HG02571 (cell line): ENCODE results near the gene PITPNM3.

Experiments used
- ATAC-seq: cut with Tn5 transposase; IDR thresholded peaks from one replicate; pipeline ENCODE4 v1.9.1; 2021; ENCODE audit warnings: mild to moderate bottlenecking, moderate library complexity; ENCODE audit not compliant: unreplicated experiment

Gene PITPNM3

GRCh38 chr17:6449307-6449706 is 107.0 kb downstream of the PITPNM3 start:
- ATAC-seq: no peak

DNA sequence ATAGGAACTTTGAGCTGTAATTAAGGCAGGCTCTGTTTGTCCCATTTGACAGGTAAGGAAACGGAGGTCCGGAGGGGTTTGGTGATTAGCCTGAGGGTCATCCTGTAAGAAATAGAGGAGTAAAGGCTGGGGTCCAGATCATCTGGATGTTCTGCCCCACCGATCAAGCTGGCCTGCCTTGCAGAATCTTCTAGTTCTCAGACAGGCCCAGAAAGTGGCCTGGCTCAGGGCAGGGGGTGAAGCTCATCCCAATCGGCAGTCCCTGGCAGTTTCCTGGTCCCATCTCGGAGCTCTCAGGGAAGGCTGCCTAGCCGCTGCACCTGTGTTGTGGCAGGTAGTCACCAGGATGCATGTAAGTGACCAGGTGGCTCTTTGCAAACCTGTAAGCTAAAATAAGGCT is 107.9 kb downstream of the PITPNM3 start:
- ATAC-seq: no peak

DNA sequence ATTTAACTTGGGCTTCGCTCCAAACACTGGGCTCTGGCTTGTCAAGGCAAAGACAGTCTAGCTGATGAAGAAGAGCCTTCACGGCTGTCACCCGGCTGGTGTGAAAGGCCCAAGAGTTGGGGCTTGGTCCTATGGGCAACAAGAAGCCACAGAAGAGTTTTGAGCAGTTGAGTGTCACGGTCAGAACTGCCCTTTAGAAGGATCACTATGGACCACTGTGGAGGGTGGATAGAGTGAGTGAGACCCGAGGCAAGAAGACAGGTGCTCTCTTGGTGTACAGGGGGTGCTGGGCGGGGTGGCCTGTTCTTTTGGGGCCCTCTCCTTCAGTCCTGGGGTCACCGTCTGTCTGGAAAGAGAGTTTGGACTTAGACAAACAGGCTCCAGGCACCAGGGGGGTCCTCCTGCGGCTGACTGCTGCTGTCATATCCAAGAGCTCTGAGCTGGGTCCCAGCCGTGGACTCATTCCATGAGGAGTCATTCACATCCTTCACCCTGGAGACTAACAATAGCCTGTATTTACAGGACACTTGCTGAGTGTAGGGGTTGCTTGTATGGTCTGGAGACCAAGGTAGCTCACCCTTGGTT is 109.7 kb downstream of the PITPNM3 start:
- no peak for ATAC-seq

- ATAC-seq: no peak
Measured at GRCh38 chr17:6444571-6445335, 111.6 kb downstream of the PITPNM3 start.

- ATAC-seq: peak; percentile 77
Measured at GRCh38 chr17:6443692-6444570, 112.4 kb downstream of the PITPNM3 start, which contains the start of gene PIMREG. Gene PIMREG, plus strand, starts transcription at chr17:6444455. Its CDS starts 656 bp downstream, at chr17:6445111.

- no peak for ATAC-seq
Measured at GRCh38 chr17:6442775-6443174, 113.6 kb downstream of the PITPNM3 start.

DNA sequence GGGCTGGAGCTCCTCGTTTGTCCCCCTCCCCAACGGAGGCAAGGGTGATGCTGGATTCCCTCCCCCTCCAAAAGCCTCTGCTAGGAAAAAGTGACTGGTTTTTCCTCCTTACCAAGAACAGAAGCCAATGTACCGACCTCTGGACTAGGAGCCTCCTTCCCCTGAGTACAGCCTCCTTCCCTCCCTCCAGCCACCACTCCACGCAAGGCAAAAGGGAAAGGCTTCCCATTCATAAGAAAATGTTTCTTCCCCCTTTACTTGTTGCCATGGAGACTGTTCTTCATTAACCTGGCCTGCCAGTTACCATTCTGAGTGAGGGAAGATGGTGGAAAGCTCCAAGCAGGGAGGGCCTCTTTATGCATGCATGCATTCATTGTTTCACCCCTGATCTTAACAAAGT is 116.4 kb downstream of the PITPNM3 start:
- ATAC-seq: no peak

DNA sequence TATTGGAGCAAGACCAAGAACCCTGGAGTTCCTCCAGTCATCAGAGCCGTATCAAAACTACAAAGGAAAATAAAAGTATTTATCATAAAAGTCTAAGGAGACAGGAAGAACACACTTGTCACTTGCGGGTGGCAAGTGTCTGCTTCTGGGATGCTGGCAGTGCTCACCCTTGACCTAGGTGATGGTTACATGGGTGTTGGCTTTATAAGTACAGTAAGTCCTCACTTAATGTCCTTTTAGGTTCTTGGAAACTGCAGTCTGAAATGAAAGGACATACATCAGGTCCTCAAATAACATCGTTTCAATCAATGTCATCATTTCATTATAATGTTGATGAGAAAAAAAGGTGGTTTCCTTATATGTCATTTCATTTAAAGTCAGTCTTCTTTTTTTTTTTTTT is 118.4 kb downstream of the PITPNM3 start:
- no peak for ATAC-seq

GRCh38 chr17:6437466-6437865 is 118.9 kb downstream of the PITPNM3 start:
- no peak for ATAC-seq

DNA sequence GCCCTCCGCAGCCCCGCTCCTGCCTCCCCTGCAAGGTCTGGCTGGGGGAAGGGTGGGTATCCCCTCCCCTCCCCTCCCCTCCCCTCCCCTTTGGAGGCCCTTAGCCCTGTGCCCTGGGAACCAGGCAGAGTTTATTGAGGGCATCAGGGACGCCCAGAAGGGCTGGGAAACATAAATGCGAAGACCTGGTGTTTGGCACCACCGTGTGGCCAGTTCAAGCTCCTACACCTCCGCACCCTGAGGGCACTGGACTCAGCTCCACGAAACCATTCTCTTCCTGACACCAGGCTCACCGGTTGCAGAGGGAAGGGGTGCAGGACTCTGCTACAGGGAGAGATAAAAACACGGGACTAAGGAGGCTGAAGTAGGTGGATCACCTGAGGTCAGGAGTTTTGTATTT is 120.4 kb downstream of the PITPNM3 start:
- no peak for ATAC-seq

GRCh38 chr17:6435051-6435450 is 121.3 kb downstream of the PITPNM3 start, which contains the start of gene AIPL1:
Gene AIPL1, minus strand, starts transcription at chr17:6435121. Its CDS starts 17 bp downstream, at chr17:6435104.
- no peak for ATAC-seq

DNA sequence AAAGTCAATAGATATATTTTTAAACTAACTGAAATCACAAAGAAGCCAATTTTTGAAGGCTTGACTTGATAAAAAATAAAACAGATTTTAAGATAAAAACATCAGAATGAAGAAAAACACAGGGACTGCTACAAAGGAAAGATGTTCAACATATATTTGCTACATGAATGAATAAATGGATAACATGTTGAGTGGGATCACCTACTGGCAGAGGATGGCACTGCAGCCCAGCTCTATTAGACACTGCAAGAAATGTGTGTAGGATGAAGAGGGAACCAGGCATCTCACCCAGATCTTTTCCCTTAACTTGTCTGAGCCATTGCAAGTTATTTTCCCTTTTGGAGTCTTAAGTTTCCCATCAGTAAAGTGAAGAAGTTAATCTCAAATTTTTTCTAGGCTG is 125.6 kb downstream of the PITPNM3 start:
- ATAC-seq: no peak

GRCh38 chr17:6429266-6429665 is 127.1 kb downstream of the PITPNM3 start:
- no peak for ATAC-seq

DNA sequence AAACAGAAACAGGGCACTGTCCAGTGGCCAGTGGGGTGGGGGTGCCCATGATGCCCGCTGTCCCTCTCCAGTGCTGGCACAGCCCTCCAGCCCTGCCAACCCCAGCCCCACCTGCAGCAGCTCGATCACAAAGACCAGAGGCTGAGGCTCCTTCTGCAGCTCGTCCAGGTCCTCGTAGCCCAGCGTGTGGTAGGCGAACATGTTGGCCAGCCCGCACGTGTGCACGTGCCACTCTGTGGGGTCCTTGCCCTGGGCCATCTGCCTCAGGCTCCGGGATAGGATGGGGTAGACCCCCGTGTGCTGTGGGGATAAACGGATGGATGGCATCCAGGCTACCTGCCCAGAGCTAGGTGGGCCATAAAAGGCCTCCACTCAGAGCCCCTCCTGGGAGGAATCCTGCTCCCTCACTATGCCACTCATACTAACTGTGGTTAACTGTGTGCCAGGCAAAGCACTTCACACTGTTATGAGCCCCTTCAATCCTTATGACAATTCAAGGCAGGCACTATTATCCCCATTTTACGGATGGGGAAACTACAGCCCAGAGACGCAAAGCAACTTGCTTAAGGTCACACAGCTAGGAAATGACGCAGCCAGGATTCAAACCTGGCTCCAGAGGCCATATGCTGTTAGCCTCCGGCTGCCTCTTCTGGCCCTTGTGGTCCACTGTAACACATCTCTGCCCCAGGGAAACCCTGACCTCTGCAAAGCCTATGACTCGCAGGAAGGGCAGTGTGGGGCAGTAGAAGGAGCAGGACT is 128.0 kb downstream of the PITPNM3 start:
- ATAC-seq: no peak

- no peak for ATAC-seq
Measured at GRCh38 chr17:6427279-6427781, 129.0 kb downstream of the PITPNM3 start.

- ATAC-seq: no peak
Measured at GRCh38 chr17:6426356-6427101, 129.8 kb downstream of the PITPNM3 start.

DNA sequence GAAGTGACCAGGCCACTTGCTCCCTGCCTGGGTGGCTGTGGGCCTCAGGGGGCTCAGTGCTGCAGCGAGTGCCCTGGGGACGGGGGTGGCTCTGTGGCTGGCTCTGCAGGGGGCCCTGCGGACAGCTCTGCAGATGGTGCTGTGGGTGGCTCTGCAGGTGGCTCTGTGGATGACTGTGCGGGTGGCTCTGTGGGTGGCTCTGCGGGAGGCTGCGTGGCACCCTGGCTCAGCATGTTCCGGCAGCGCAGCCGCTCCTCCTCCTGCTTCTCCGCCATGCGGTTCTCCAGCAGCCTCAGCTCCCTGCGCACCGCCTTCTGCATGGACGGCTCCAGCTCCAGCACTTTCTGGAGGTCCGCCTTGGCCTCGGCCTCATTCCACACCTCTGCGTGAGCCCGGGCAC is 130.9 kb downstream of the PITPNM3 start:
- no peak for ATAC-seq

DNA sequence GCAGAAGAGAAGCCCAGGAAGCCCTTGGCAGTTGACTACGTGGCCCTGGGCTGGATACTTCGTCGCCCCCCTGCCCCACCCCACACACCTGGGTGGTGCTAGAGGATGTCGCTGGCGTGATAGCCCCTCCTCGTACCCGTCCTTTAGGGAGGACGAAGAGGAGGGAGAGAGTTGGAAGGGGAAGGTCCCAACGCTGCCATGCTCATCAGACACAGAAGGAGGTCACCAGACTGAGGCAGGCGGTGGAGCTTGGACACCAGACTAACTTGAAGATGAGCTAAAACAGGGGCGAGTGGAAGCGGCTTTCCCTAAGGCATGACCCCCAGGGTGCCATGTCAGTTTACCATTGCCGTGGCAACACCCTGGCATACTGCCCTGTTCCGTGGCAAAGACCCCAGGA is 132.4 kb downstream of the PITPNM3 start:
- ATAC-seq: no peak

- ATAC-seq: no peak
Measured at GRCh38 chr17:6422654-6423241, 133.6 kb downstream of the PITPNM3 start.
